ENCODE measurements around the gene VPS9D1.

DNA sequence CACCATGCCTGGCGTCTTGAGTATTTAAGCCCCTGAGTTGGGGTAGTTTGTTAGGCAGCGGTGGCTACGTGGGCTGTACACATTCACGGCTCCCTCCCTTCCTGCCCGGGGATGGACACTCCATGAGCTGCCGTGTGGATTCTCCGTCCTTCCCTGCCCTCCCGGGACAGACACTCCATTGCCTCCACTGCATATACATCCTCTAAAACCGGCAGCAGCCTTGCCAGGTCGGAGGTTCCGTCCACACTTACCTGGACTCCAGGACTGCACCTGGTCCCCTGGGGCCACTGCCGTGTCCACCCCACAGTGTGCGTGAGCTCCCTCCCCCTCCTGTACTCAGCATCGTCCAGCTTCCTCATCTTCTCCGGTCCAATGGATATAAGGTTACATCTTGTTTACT lies 15.7 kb downstream of the VPS9D1 start:
- TF ChIP-seq, protein P1, sequence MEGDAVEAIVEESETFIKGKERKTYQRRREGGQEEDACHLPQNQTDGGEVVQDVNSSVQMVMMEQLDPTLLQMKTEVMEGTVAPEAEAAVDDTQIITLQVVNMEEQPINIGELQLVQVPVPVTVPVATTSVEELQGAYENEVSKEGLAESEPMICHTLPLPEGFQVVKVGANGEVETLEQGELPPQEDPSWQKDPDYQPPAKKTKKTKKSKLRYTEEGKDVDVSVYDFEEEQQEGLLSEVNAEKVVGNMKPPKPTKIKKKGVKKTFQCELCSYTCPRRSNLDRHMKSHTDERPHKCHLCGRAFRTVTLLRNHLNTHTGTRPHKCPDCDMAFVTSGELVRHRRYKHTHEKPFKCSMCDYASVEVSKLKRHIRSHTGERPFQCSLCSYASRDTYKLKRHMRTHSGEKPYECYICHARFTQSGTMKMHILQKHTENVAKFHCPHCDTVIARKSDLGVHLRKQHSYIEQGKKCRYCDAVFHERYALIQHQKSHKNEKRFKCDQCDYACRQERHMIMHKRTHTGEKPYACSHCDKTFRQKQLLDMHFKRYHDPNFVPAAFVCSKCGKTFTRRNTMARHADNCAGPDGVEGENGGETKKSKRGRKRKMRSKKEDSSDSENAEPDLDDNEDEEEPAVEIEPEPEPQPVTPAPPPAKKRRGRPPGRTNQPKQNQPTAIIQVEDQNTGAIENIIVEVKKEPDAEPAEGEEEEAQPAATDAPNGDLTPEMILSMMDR (conservative IDR thresholded peaks at IDR 0.05): no peak
- TF ChIP-seq ZFX (IDR thresholded peaks at IDR 0.05): no peak

Measured in C4-2B (cell line).